CD1c-positive myeloid dendritic cell (primary cell): ENCODE measurements around the gene SLC9A2.

Experiments
- DNase-seq: peaks from one replicate; pipeline ENCODE4 v3.0.0-alpha.2; 2016; ENCODE audit errors: extremely low spot score

The SLC9A2 gene

GRCh38 chr2:102619414-102620319 is at the start of gene SLC9A2:
Gene SLC9A2 (plus strand): TSS chr2:102619553. CDS start chr2:102619849, 296 bp downstream.
- DNase-seq = peak; percentile 14

- no peak for DNase-seq
Measured at GRCh38 chr2:102575888-102576287, 43.5 kb upstream of the SLC9A2 start.

- no peak for DNase-seq
Measured at GRCh38 chr2:102578376-102578775, 41.0 kb upstream of the SLC9A2 start.

- DNase-seq = peak; percentile 85
Measured at GRCh38 chr2:102581911-102582310, 37.4 kb upstream of the SLC9A2 start.

- DNase-seq = no peak
Measured at GRCh38 chr2:102582845-102583244, 36.5 kb upstream of the SLC9A2 start.

GRCh38 chr2:102585847-102586404 is 33.4 kb upstream of the SLC9A2 start:
- DNase-seq = no peak

- no peak for DNase-seq
Measured at GRCh38 chr2:102588213-102588939, 31.0 kb upstream of the SLC9A2 start.

GRCh38 chr2:102589444-102589843 is 29.9 kb upstream of the SLC9A2 start:
- DNase-seq = no peak

GRCh38 chr2:102591491-102592045 is 27.8 kb upstream of the SLC9A2 start:
- DNase-seq = no peak

- peak; percentile 57 for DNase-seq
Measured at GRCh38 chr2:102592601-102593000, 26.8 kb upstream of the SLC9A2 start.

- no peak for DNase-seq
Measured at GRCh38 chr2:102593516-102593915, 25.8 kb upstream of the SLC9A2 start.

GRCh38 chr2:102594445-102595016 is 24.8 kb upstream of the SLC9A2 start:
- DNase-seq = no peak

GRCh38 chr2:102597788-102598187 is 21.6 kb upstream of the SLC9A2 start:
- DNase-seq = no peak

- DNase-seq = no peak
Measured at GRCh38 chr2:102599486-102599885, 19.9 kb upstream of the SLC9A2 start.

- DNase-seq = no peak
Measured at GRCh38 chr2:102601730-102602129, 17.6 kb upstream of the SLC9A2 start.

GRCh38 chr2:102603904-102604303 is 15.4 kb upstream of the SLC9A2 start:
- peak; percentile 77 for DNase-seq

- peak; percentile 11 for DNase-seq
Measured at GRCh38 chr2:102604769-102605168, 14.6 kb upstream of the SLC9A2 start.

- no peak for DNase-seq
Measured at GRCh38 chr2:102606353-102606752, 13.0 kb upstream of the SLC9A2 start.

GRCh38 chr2:102615620-102616436 is 3.5 kb upstream of the SLC9A2 start:
- DNase-seq = peak; percentile 67

GRCh38 chr2:102618452-102619413 is 620 bp upstream of the SLC9A2 start:
- DNase-seq = peak; percentile 61
